ENCODE measurements around the gene GRIK1. TPM values are rescaled to one million over a fixed set of nuclear protein-coding genes. Genes with fewer than 3 reads are reported as not detected.

GRIK1 gene
- total RNA-seq, 1 donor: not detected

- no peak overlapping the region for H3K4me3 ChIP-seq (ENCODE audit: insufficient read depth, low read length)
- no peak for DNase-seq (ENCODE audit: insufficient read length, low spot score, missing footprints)
- H3K36me3 ChIP-seq (ENCODE audit: insufficient read depth, low read length): no peaks in the 10 kb centered on the region
- TF ChIP-seq, protein P1, sequence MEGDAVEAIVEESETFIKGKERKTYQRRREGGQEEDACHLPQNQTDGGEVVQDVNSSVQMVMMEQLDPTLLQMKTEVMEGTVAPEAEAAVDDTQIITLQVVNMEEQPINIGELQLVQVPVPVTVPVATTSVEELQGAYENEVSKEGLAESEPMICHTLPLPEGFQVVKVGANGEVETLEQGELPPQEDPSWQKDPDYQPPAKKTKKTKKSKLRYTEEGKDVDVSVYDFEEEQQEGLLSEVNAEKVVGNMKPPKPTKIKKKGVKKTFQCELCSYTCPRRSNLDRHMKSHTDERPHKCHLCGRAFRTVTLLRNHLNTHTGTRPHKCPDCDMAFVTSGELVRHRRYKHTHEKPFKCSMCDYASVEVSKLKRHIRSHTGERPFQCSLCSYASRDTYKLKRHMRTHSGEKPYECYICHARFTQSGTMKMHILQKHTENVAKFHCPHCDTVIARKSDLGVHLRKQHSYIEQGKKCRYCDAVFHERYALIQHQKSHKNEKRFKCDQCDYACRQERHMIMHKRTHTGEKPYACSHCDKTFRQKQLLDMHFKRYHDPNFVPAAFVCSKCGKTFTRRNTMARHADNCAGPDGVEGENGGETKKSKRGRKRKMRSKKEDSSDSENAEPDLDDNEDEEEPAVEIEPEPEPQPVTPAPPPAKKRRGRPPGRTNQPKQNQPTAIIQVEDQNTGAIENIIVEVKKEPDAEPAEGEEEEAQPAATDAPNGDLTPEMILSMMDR (IDR thresholded peaks at IDR 0.05; ENCODE audit: extremely low read depth, low read depth, low read length): no peak
- no peaks in the 10 kb centered on the region for H3K79me2 ChIP-seq (ENCODE audit: insufficient read depth, low read length)
- H3K4me1 ChIP-seq (ENCODE audit: insufficient read depth, low read length): no peaks in the 10 kb centered on the region
- H3K27ac ChIP-seq (ENCODE audit: low read depth, low read length): no peak overlapping the region
- H3K27me3 ChIP-seq (ENCODE audit: insufficient read depth, low read length): peaks cover 3% of the 10 kb centered on the region
- H4K20me1 ChIP-seq (ENCODE audit: insufficient read depth, low read length): no peaks in the 10 kb centered on the region
- H2AFZ ChIP-seq (ENCODE audit: low read length): no peak overlapping the region
- no peaks in the 10 kb centered on the region for H3K9me3 ChIP-seq (ENCODE audit: low read depth, low read length)
- H3K4me2 ChIP-seq (ENCODE audit: insufficient read depth, low read length): no peak overlapping the region
Measured at GRCh38 chr21:29671728-29672127, 268.1 kb downstream of the GRIK1 start.

DNA sequence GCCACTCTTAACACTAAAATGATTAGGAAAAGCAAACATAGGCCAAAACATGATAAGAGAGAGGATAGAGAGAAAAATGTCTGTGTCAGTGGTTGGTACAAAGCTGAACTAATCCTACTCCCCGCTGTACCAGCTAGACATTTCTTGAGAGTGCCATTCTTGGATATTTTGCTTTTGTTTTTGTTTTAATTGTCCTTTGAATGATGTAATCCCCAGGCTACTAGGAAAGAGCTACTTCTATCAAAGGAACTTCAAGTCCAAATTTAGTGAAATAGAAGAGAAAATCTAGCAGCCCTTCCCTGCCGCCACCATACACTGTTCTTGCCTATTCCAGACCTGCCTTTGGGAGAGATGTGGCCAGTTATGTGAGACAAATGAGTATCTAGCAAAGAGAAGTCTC lies 269.6 kb downstream of the GRIK1 start:
- peaks cover 3% of the 10 kb centered on the region for H3K27me3 ChIP-seq (ENCODE audit: insufficient read depth, low read length)
- no peak overlapping the region for H3K4me3 ChIP-seq (ENCODE audit: insufficient read depth, low read length)
- H2AFZ ChIP-seq (ENCODE audit: low read length): no peak overlapping the region
- TF ChIP-seq, protein P1 (IDR thresholded peaks at IDR 0.05; ENCODE audit: extremely low read depth, low read depth, low read length): no peak
- H4K20me1 ChIP-seq (ENCODE audit: insufficient read depth, low read length): no peaks in the 10 kb centered on the region
- H3K36me3 ChIP-seq (ENCODE audit: insufficient read depth, low read length): no peaks in the 10 kb centered on the region
- H3K79me2 ChIP-seq (ENCODE audit: insufficient read depth, low read length): no peaks in the 10 kb centered on the region
- no peak overlapping the region for H3K4me2 ChIP-seq (ENCODE audit: insufficient read depth, low read length)
- H3K27ac ChIP-seq (ENCODE audit: low read depth, low read length): no peak overlapping the region
- H3K4me1 ChIP-seq (ENCODE audit: insufficient read depth, low read length): no peaks in the 10 kb centered on the region
- no peak for DNase-seq (ENCODE audit: insufficient read length, low spot score, missing footprints)
- H3K9me3 ChIP-seq (ENCODE audit: low read depth, low read length): no peaks in the 10 kb centered on the region

- no peaks in the 10 kb centered on the region for H3K4me1 ChIP-seq (ENCODE audit: insufficient read depth, low read length)
- no peak for DNase-seq (ENCODE audit: insufficient read length, low spot score, missing footprints)
Measured at GRCh38 chr21:29669416-29669815, 270.4 kb downstream of the GRIK1 start.

DNA sequence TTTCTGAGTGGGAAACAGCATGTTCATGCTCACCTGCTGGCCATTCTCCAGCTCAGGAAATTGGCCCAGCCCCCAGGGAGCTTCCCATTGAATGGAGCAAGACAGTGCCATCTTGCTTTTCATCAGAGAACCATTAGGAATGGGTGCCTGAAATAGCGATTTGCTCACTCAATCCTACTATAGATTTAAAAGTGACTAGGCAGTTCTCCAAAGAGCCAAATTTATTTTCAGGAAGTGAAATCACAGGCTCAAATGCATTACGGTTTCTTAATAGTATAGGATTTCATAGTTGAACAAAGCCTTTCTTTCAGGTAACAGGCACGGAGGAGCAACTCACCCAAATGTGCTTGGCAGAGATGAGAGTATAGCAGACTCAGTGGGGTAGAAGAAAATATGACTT lies 272.1 kb downstream of the GRIK1 start:
- no peaks in the 10 kb centered on the region for H4K20me1 ChIP-seq (ENCODE audit: insufficient read depth, low read length)
- H3K4me2 ChIP-seq (ENCODE audit: insufficient read depth, low read length): no peak overlapping the region
- TF ChIP-seq, protein P1 (IDR thresholded peaks at IDR 0.05; ENCODE audit: extremely low read depth, low read depth, low read length): no peak
- H3K27me3 ChIP-seq (ENCODE audit: insufficient read depth, low read length): peaks cover 1% of the 10 kb centered on the region
- no peaks in the 10 kb centered on the region for H3K79me2 ChIP-seq (ENCODE audit: insufficient read depth, low read length)
- DNase-seq (ENCODE audit: insufficient read length, low spot score, missing footprints): no peak
- H3K4me3 ChIP-seq (ENCODE audit: insufficient read depth, low read length): no peak overlapping the region
- H3K4me1 ChIP-seq (ENCODE audit: insufficient read depth, low read length): no peaks in the 10 kb centered on the region
- H3K27ac ChIP-seq (ENCODE audit: low read depth, low read length): no peak overlapping the region
- no peak overlapping the region for H2AFZ ChIP-seq (ENCODE audit: low read length)
- no peaks in the 10 kb centered on the region for H3K36me3 ChIP-seq (ENCODE audit: insufficient read depth, low read length)
- no peaks in the 10 kb centered on the region for H3K9me3 ChIP-seq (ENCODE audit: low read depth, low read length)

More at GRCh38 chr21:29669416-29669815, 270.4 kb downstream of the GRIK1 start:
- peaks cover 3% of the 10 kb centered on the region for H3K27me3 ChIP-seq (ENCODE audit: insufficient read depth, low read length)
- TF ChIP-seq, protein P1 (IDR thresholded peaks at IDR 0.05; ENCODE audit: extremely low read depth, low read depth, low read length): no peak
- H3K27ac ChIP-seq (ENCODE audit: low read depth, low read length): no peak overlapping the region
- no peak overlapping the region for H3K4me2 ChIP-seq (ENCODE audit: insufficient read depth, low read length)
- no peak overlapping the region for H3K4me3 ChIP-seq (ENCODE audit: insufficient read depth, low read length)
- no peaks in the 10 kb centered on the region for H3K79me2 ChIP-seq (ENCODE audit: insufficient read depth, low read length)
- no peaks in the 10 kb centered on the region for H3K9me3 ChIP-seq (ENCODE audit: low read depth, low read length)
- no peak overlapping the region for H2AFZ ChIP-seq (ENCODE audit: low read length)
- H4K20me1 ChIP-seq (ENCODE audit: insufficient read depth, low read length): no peaks in the 10 kb centered on the region
- H3K36me3 ChIP-seq (ENCODE audit: insufficient read depth, low read length): no peaks in the 10 kb centered on the region
